ENCODE data around the gene ACADSB.

Gene ACADSB

DNA sequence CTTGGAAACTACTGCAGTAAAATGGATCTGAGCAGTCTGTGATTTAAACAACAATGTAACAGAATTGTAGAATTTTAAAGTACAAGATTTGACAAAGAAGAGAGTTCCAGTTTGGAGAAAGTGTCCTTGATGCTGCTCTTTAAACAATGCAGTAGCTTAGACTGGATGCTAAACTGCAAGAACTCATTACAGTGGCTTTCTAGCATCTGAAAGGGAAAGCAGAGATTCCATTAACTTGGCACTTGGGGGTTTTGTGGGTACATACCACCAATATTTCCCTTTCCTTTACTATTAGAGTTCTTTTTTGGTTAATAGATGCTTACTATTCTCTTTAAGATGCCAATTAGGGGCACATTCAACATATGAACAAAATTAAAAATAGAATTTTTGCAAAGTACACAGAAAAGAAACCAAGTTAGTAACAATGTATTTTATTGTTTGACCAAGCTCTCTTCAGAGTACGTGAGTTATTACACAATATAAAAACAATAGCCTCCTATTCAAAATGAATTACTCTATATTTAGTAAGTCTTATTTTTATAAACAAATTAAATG, 16.7 kb upstream of the ACADSB start:
- Histone ChIP-seq H3K27me3 (ENCODE audit: insufficient read depth, low read length) (no peaks in the 10 kb centered on the region), H2AFZ (ENCODE audit: low read depth, low read length) (no peak overlapping the region), H3K4me3 (ENCODE audit: low read length) (no peak overlapping the region), H3K9me3 (ENCODE audit: low read length) (no peaks in the 10 kb centered on the region), H3K4me1 (ENCODE audit: insufficient read depth, low read length) (peaks cover under 1% of the 10 kb centered on the region), H3K36me3 (ENCODE audit: insufficient read depth, low read length) (peaks cover 40% of the 10 kb centered on the region)

DNA sequence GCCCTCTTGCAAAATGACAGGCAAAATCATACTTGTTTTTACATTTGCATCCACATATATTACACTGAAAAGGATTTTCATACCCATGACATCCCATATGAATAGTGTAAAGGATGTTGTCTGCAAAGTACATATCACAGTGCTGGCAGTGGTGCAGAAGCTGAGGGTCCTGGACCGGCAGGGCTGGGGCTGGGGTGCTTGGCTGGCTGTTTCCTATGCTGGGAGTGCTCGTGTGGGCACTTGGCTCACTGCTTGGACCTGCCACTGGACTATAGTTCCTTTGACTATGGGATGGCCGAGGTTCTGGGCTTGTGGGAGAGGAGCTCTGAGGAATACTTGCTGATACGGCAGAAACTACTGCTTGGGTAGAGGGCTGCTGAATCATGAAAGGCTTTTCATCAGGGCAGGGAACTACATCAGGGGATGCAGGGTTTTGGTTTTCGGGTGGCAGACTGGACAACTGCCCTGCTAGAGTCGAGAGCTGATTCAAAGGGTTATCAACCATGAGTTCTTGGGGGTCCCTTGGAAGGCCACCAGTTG, 14.9 kb upstream of the ACADSB start:
- no peaks in the 10 kb centered on the region for H3K27me3 ChIP-seq (ENCODE audit: insufficient read depth, low read length)

DNA sequence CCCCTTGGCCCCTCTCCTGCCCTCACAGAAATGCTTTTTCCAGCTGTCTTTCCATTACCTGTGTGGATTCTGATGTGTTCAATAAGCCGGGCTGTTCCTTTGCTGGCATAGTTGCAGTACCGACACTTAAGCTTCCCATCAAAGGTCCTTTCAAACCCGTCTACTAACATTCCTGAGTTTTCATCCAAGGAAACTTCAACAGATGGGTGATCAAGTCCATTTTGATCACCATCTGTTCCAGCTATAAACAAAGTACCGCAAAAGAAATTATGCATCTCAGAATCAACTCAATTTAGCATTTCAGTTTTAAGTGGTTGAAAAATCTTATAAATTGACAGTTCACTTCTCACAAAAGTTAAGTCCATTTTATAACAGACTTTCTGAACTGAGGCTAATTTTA, 12.9 kb upstream of the ACADSB start:
- Histone ChIP-seq H3K4me3 (ENCODE audit: low read length) (no peak overlapping the region), H2AFZ (ENCODE audit: low read depth, low read length) (no peak overlapping the region), H3K36me3 (ENCODE audit: insufficient read depth, low read length) (peaks cover 31% of the 10 kb centered on the region), H3K9me3 (ENCODE audit: low read length) (no peaks in the 10 kb centered on the region), H3K27me3 (ENCODE audit: insufficient read depth, low read length) (no peaks in the 10 kb centered on the region), H3K4me1 (ENCODE audit: insufficient read depth, low read length) (peaks cover 17% of the 10 kb centered on the region)

More for the DNA sequence above, 14.9 kb upstream of the ACADSB start:
- H3K4me3 ChIP-seq (ENCODE audit: low read length): no peak overlapping the region
- H3K9me3 ChIP-seq (ENCODE audit: low read length): no peaks in the 10 kb centered on the region
- H3K36me3 ChIP-seq (ENCODE audit: insufficient read depth, low read length): peaks cover 39% of the 10 kb centered on the region
- H3K4me1 ChIP-seq (ENCODE audit: insufficient read depth, low read length): peaks cover 7% of the 10 kb centered on the region
- H2AFZ ChIP-seq (ENCODE audit: low read depth, low read length): no peak overlapping the region

GRCh38 chr10:122997864-122998263, 10.9 kb upstream of the ACADSB start:
- Histone ChIP-seq H3K27me3 (ENCODE audit: insufficient read depth, low read length) (no peaks in the 10 kb centered on the region), H3K4me3 (ENCODE audit: low read length) (no peak overlapping the region), H3K36me3 (ENCODE audit: insufficient read depth, low read length) (peaks cover 27% of the 10 kb centered on the region), H3K9me3 (ENCODE audit: low read length) (no peaks in the 10 kb centered on the region), H2AFZ (ENCODE audit: low read depth, low read length) (no peak overlapping the region), H3K4me1 (ENCODE audit: insufficient read depth, low read length) (peaks cover 17% of the 10 kb centered on the region)

DNA sequence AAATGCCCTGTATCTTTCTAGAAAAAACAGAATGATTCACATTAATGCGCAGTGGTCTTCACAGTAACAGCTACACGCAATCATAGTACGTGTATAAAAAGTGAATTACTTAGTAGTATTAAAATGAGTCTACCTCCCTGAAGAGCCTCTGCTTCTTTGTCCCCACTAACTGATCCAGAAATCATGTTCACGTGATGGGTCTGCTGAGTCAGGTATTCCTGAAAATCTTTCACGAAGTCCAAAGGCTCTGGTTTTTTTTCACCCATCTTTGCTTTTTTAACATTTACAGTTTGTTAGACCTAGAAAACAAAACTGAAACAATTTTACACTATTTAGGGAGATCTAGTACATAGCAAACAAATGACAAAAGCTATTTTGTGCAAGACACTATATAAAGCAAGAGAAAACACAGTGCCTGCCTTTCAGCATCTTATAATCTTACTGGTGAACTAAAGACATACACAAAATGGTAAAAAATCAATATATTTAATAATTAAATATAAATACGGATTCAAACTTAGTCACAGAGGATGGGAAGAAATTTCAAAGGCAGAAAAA, 10.4 kb upstream of the ACADSB start:
- Histone ChIP-seq H3K36me3 (ENCODE audit: insufficient read depth, low read length) (peaks cover 27% of the 10 kb centered on the region), H3K9me3 (ENCODE audit: low read length) (no peaks in the 10 kb centered on the region), H3K27me3 (ENCODE audit: insufficient read depth, low read length) (no peaks in the 10 kb centered on the region), H3K4me1 (ENCODE audit: insufficient read depth, low read length) (peaks cover 17% of the 10 kb centered on the region), H2AFZ (ENCODE audit: low read depth, low read length) (no peak overlapping the region), H3K4me3 (ENCODE audit: low read length) (no peak overlapping the region)

GRCh38 chr10:122998934-122999333, 9.9 kb upstream of the ACADSB start:
- Histone ChIP-seq H3K4me1 (ENCODE audit: insufficient read depth, low read length) (peaks cover 17% of the 10 kb centered on the region), H3K9me3 (ENCODE audit: low read length) (no peaks in the 10 kb centered on the region), H2AFZ (ENCODE audit: low read depth, low read length) (no peak overlapping the region), H3K36me3 (ENCODE audit: insufficient read depth, low read length) (peaks cover 22% of the 10 kb centered on the region), H3K4me3 (ENCODE audit: low read length) (no peak overlapping the region), H3K27me3 (ENCODE audit: insufficient read depth, low read length) (no peaks in the 10 kb centered on the region)

DNA sequence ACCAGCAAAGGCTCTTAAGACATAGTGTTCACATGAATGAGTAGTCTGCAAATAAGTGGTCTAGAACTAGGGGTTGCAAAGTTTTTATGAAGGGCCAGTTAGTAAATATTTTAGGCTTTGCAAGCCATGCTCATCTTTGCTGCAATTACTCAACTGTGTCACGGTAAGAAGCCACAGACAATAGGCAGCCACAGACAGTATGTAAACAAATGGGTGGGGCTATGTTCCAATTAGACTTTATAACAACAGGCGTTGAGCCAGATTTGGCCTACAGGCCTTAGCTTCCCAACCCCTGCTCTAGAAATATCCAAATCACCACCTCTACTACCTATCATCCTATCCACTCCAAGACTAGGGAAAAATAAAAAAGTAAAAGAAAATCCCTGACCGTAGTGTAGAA, 9.5 kb upstream of the ACADSB start:
- Histone ChIP-seq H3K27me3 (ENCODE audit: insufficient read depth, low read length) (no peaks in the 10 kb centered on the region), H2AFZ (ENCODE audit: low read depth, low read length) (no peak overlapping the region), H3K36me3 (ENCODE audit: insufficient read depth, low read length) (peaks cover 18% of the 10 kb centered on the region), H3K4me3 (ENCODE audit: low read length) (no peak overlapping the region), H3K4me1 (ENCODE audit: insufficient read depth, low read length) (peaks cover 17% of the 10 kb centered on the region), H3K9me3 (ENCODE audit: low read length) (no peaks in the 10 kb centered on the region)

DNA sequence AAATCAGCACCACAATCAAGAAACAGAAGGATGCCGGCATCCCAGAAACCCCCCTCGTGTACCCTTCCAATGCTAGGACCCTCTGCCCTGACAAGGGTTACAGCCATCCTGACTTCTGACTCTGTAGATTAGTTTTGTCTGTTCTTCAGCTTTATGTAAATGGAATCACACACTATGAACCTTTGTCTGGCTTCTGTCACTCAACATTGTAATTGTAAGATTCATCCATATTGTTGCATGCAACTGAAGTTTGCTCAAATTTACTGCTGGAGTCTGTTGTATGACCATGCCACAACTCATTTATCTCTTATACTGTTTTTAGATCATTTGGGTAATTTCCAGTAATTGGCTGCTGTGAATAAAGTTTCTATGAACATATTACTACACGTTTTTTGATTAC, 8.7 kb upstream of the ACADSB start:
- Histone ChIP-seq H3K4me1 (ENCODE audit: insufficient read depth, low read length) (peaks cover 17% of the 10 kb centered on the region), H3K4me3 (ENCODE audit: low read length) (no peak overlapping the region), H3K9me3 (ENCODE audit: low read length) (no peaks in the 10 kb centered on the region), H2AFZ (ENCODE audit: low read depth, low read length) (no peak overlapping the region), H3K36me3 (ENCODE audit: insufficient read depth, low read length) (peaks cover 11% of the 10 kb centered on the region), H3K27me3 (ENCODE audit: insufficient read depth, low read length) (no peaks in the 10 kb centered on the region)

GRCh38 chr10:123001370-123001769, 7.4 kb upstream of the ACADSB start:
- Histone ChIP-seq H3K4me3 (ENCODE audit: low read length) (no peak overlapping the region), H3K27me3 (ENCODE audit: insufficient read depth, low read length) (no peaks in the 10 kb centered on the region), H3K36me3 (ENCODE audit: insufficient read depth, low read length) (peaks cover 6% of the 10 kb centered on the region), H3K9me3 (ENCODE audit: low read length) (no peaks in the 10 kb centered on the region), H2AFZ (ENCODE audit: low read depth, low read length) (no peak overlapping the region), H3K4me1 (ENCODE audit: insufficient read depth, low read length) (peaks cover 17% of the 10 kb centered on the region)

GRCh38 chr10:123004298-123004697, 4.5 kb upstream of the ACADSB start:
- Histone ChIP-seq H3K9me3 (ENCODE audit: low read length) (no peaks in the 10 kb centered on the region), H3K4me1 (ENCODE audit: insufficient read depth, low read length) (peaks cover 25% of the 10 kb centered on the region), H3K36me3 (ENCODE audit: insufficient read depth, low read length) (no peaks in the 10 kb centered on the region), H3K27me3 (ENCODE audit: insufficient read depth, low read length) (no peaks in the 10 kb centered on the region), H3K4me3 (ENCODE audit: low read length) (no peak overlapping the region), H2AFZ (ENCODE audit: low read depth, low read length) (no peak overlapping the region)

GRCh38 chr10:123007558-123008354, 1.1 kb upstream of the ACADSB start:
- Histone ChIP-seq H3K9me3 (ENCODE audit: low read length) (no peaks in the 10 kb centered on the region), H2AFZ (ENCODE audit: low read depth, low read length) (peak overlapping the region; percentile 79), H3K27me3 (ENCODE audit: insufficient read depth, low read length) (no peaks in the 10 kb centered on the region), H3K4me3 (ENCODE audit: low read length) (peak overlapping the region; percentile 97), H3K4me1 (ENCODE audit: insufficient read depth, low read length) (peaks cover 18% of the 10 kb centered on the region), H3K36me3 (ENCODE audit: insufficient read depth, low read length) (no peaks in the 10 kb centered on the region)

DNA sequence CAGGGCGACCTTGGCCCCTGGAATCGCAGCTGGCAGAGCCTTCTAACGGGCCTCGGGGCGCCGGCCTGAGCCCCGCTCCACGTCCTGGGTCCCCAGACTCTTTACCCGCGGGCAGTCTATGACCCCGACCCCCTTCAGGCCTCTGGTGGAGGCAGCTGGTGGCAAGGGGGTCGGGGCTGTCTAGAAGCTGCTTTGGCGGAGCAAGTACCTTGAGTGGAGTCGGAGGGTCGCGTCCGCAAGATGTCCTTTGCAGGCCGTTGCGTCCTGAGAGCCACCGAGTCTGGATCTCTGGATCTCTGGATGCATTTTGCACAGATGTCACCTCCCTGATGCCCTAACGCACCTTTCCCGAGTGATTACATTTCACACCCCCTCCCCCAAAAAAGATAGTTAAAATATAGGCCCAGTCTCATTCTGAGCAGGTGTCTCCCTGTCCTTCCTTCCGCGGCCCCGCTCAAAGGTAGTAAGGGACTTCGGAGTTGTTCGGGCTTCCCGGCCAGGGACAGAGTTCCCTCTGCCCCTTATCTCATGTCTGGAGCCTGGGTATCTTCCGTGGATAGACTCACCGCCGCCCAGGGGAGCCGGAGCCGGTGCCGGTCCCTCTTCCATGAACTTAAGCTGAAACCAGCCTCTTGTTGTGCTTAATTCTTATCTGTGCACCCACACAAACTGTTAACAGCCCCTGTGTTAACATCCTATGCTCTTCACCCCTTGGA, 457 bp downstream of the ACADSB start:
- H3K4me1 ChIP-seq (ENCODE audit: insufficient read depth, low read length): peaks cover 18% of the 10 kb centered on the region
- H2AFZ ChIP-seq (ENCODE audit: low read depth, low read length): peak overlapping the region; percentile 95
- H3K36me3 ChIP-seq (ENCODE audit: insufficient read depth, low read length): no peaks in the 10 kb centered on the region
- no peaks in the 10 kb centered on the region for H3K27me3 ChIP-seq (ENCODE audit: insufficient read depth, low read length)
- no peaks in the 10 kb centered on the region for H3K9me3 ChIP-seq (ENCODE audit: low read length)
- peak overlapping the region; percentile 97 for H3K4me3 ChIP-seq (ENCODE audit: low read length)

- Histone ChIP-seq H3K4me1 (ENCODE audit: insufficient read depth, low read length) (peaks cover 12% of the 10 kb centered on the region), H3K36me3 (ENCODE audit: insufficient read depth, low read length) (no peaks in the 10 kb centered on the region), H2AFZ (ENCODE audit: low read depth, low read length) (no peak overlapping the region), H3K27me3 (ENCODE audit: insufficient read depth, low read length) (no peaks in the 10 kb centered on the region), H3K4me3 (ENCODE audit: low read length) (no peak overlapping the region), H3K9me3 (ENCODE audit: low read length) (no peaks in the 10 kb centered on the region)
These were observed 3.2 kb downstream of the ACADSB start for GRCh38 chr10:123011987-123012386.
